HG02763 (cell line): ENCODE data around the gene PRRT3.
"Not testable (repeated sequence)": the region's sequence is repeated elsewhere in the genome, so short reads cannot be mapped to it uniquely, and the experiment has no call there.

Experiments
- ATAC-seq: cut with Tn5 transposase; IDR thresholded peaks from one replicate; pipeline ENCODE4 v1.9.1; 2021; ENCODE audit warnings: mild to moderate bottlenecking, moderate library complexity; ENCODE audit not compliant: unreplicated experiment

PRRT3 gene

DNA sequence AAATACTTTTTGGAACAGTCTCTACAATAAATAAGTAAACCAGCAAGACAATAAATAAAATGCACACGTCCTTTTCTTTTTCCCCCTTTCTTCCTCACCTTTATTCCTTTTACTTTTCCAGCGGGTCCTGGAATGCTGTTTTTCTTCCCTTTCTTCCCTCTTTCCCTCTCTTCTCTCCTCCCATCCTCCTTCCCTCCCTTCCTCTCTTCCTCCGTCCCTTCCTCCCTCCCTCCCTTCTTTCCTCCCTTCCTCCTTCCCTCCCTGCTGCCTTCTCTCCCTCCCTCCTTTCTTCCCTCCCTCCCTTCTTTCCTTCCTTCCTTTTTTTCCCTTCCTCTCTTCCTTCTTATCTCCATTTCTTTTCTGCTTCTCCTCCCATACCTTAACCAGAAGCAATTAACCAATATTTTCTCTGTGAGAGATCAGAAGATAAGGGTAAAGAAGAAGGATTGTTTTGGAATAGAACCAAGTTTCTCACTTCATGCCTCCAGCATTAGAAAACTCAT lies 52.9 kb downstream of the PRRT3 start:
- ATAC-seq = no peak

DNA sequence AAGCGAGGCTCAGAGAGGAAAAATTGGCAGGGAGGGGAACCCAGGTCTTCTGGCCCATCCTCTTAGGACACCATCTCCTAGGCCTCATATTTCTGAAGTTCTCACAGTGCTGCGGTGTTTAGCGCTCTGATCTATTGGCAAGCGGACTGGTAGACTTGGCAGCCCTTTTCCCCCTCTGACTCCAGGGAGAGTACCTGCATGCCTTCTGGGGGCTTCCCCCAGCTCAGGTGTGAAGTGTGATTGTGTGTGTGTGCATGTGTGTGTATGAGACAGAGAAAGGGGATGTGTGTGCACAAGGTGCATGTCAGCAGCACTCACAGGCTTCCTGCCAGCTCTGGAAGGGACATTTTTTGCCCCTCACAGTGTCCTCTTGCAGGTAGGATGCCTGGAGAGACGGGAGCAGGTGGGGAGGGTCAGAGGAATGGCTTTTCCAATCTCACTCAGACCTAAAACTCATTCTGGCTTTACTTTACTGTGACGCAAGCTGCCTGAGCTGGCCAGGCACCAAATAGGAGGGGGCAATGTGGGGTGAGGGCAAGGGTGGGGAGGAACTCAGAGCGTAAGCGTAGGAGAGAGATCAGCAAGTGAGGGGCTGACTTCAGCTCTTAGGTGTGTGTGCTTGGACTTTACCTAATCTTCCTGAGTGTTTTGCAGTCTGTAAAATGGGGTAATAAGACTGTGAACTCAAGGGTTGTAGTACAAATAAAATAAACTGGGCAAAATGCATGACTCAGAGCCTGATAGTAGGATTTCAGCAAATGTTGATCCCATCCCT lies 53.6 kb downstream of the PRRT3 start:
- ATAC-seq = no peak

DNA sequence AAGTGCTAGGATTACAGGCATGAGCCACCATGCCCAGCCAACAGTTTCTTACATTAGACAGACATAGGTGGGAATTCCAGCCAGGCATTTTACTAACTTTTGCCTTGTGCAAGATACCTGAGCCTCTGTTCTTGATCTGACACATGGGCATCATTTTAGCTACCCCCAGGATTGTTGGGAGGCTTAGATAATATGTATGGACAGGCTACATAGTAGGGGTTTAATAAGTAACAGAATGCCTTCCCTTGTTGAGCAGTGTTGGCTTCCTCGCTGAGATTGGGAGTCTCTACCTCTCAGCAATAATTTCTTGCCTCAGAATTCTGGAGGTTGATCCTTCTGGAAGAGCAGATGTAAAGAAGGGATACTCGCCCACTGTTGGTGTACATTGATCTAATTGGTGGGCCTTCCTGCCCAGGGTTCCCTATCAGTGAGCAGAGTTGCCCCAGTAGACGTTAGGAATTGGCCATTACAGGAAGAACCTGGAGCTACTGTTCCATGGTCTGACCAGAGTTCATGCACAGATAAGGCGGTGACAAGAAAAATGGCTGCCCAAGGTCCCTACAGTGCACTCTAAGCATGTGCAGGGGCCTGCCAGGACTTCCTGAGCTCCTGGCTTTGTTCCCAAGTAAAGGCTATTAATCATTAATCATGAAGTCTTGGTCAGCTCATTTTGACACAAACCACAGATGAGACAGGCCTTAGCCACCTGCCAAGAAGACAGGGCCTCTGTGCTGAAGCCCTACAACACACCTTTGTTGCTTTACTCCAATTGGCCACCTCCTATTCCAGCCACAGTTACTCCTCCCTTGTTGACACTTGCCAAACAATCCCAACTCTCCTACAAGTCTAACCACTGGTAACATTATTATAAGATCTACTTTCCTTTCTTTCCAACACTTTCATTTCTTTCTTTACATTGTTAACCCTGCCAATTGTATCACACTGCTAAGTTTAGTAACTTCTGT lies 54.5 kb downstream of the PRRT3 start:
- peak; percentile 62 for ATAC-seq

DNA sequence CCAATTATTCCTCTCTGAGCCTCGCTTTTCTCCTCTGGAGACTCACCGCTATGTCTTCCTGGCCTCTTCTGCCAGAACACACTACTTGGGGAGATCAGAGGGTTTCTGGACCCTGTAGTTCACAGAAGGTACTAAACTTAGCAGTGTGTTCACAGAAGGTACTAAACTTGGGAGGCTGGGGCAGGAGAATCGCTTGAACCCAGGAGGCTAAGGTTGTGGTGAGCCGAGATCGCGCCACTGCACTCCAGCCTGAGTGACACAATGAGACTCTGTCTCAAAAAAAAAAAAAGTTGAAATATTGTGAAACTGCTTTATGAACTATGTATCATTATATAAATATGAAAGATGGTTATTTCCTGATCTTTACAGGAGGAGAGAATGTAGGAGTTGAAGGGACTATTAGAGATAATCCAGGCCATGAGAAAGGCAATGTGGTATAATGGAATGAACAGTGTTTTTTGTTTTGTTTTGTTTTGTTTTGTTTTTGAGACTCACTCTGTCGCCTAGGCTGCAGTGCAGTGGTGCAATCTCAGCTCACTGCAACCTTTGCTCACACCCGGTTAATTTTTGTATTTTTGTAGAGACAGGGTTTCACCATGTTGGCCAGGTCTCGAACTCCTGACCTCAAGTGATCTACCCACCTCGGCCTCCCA lies 55.3 kb downstream of the PRRT3 start:
- ATAC-seq = not testable (repeated sequence)

DNA sequence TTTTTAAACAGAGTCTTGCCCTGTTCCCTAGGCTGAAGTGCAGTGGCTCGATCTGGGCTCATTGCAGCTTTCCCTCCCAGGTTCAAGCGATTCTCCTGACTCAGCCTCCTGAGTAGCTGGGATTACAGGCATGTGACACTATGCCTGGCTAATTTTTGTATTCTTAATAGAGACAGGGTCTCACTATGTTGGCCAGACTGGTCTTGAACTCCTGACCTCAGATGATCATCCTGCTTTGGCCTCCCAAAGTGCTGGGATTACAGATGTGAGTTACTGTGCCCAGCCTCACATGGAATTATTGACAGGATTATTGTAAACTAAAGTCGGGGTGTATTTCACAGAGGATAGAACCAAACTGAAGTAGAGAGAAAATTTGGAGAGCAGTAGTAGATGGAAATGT lies 56.5 kb downstream of the PRRT3 start:
- not testable (repeated sequence) for ATAC-seq
